IMR-90 (cell line): ENCODE results near the gene USH2A.
A peak's percentile ranks its signal among the peaks of the same experiment; 100 is the strongest.

Experiments
- BHLHE40 ChIP-seq: fragments of 150-350 bp; IDR thresholded peaks from 2 replicates; pipeline ENCODE4 v1.6.1; 2016; ENCODE audit warnings: mild to moderate bottlenecking, low read depth, low read length
- FOS ChIP-seq: fragments of 150-350 bp; IDR thresholded peaks from 2 replicates; pipeline ENCODE4 v1.6.1; 2016; ENCODE audit warnings: low read depth, low read length
- POLR2A ChIP-seq: IDR thresholded peaks from 2 replicates; pipeline ENCODE4 v1.6.1; 2012; ENCODE audit warnings: mild to moderate bottlenecking, low read depth, low read length
- RFX5 ChIP-seq: IDR thresholded peaks from 2 replicates; pipeline ENCODE4 v1.8.0; 2012; ENCODE audit warnings: low read depth, mild to moderate bottlenecking, low read length, moderate library complexity
- SMC3 ChIP-seq: fragments of 150-350 bp; IDR thresholded peaks from 2 replicates; pipeline ENCODE4 v1.6.1; 2016; ENCODE audit warnings: low read depth, mild to moderate bottlenecking, antibody characterized with exemption, low read length, moderate library complexity
- USF2 ChIP-seq: fragments of 150-350 bp; IDR thresholded peaks from 2 replicates; pipeline ENCODE4 v1.6.1; 2017; ENCODE audit warnings: mild to moderate bottlenecking, antibody characterized with exemption, low read length, low read depth
- TF ChIP-seq, protein P1 (sequence below): conservative IDR thresholded peaks from 2 replicates; pipeline ENCODE4 v1.5.1; 2012; ENCODE audit warnings: mild to moderate bottlenecking, low read depth, low read length, improper control_type of control experiment

GRCh38 chr1:215793180-215793579 is 630.1 kb downstream of the USH2A start:
- TF ChIP-seq, protein P1, sequence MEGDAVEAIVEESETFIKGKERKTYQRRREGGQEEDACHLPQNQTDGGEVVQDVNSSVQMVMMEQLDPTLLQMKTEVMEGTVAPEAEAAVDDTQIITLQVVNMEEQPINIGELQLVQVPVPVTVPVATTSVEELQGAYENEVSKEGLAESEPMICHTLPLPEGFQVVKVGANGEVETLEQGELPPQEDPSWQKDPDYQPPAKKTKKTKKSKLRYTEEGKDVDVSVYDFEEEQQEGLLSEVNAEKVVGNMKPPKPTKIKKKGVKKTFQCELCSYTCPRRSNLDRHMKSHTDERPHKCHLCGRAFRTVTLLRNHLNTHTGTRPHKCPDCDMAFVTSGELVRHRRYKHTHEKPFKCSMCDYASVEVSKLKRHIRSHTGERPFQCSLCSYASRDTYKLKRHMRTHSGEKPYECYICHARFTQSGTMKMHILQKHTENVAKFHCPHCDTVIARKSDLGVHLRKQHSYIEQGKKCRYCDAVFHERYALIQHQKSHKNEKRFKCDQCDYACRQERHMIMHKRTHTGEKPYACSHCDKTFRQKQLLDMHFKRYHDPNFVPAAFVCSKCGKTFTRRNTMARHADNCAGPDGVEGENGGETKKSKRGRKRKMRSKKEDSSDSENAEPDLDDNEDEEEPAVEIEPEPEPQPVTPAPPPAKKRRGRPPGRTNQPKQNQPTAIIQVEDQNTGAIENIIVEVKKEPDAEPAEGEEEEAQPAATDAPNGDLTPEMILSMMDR = peak; percentile 57
- TF ChIP-seq SMC3 (peak; percentile 40; the same call in 1 of the 2 replicates), RFX5 (no peak), USF2 (no peak), POLR2A (no peak), FOS (peak; percentile 63), BHLHE40 (no peak)
